SK-N-MC (cell line): ENCODE data around the gene FAM50B.
"Not testable (repeated sequence)": the region's sequence is repeated elsewhere in the genome, so short reads cannot be mapped to it uniquely, and the experiment has no call there.

Experiments used
- DNase-seq: peaks from one replicate; pipeline ENCODE4 v3.0.0-alpha.2; 2011; ENCODE audit warnings: low read depth, low spot score
- H3K27ac ChIP-seq: fragments of 200-600 bp; sonication (generic); 2 replicates; pipeline ENCODE4 v1.5.1; 2016; ENCODE audit warnings: mixed run types
- H3K36me3 ChIP-seq: fragments of 200-600 bp; sonication (generic); 2 replicates; pipeline ENCODE4 v1.6.1; 2017; ENCODE audit warnings: antibody characterized with exemption, low read length, mixed read lengths; ENCODE audit not compliant: insufficient read depth
- H3K4me3 ChIP-seq: fragments of 200-600 bp; sonication (generic); 2 replicates; pipeline ENCODE4 v1.5.1; 2016
- H3K9ac ChIP-seq: fragments of 200-600 bp; sonication (generic); 2 replicates; pipeline ENCODE4 v1.8.0; 2017; ENCODE audit warnings: mixed run types, mixed read lengths; ENCODE audit not compliant: insufficient read length
- H3K9me3 ChIP-seq: fragments of 200-600 bp; sonication (generic); 2 replicates; pipeline ENCODE4 v1.6.1; 2017; ENCODE audit warnings: low read depth, mild to moderate bottlenecking, antibody characterized with exemption, low read length, moderate library complexity, mixed read lengths
- EZH2 ChIP-seq: fragments of 200-600 bp; sonication (generic); IDR thresholded peaks from one replicate; pipeline ENCODE4 v1.6.1; 2017; ENCODE audit warnings: antibody characterized with exemption
- FOXP2 ChIP-seq: optimal IDR thresholded peaks from 2 replicates; pipeline ENCODE3; 2011; ENCODE audit warnings: mild to moderate bottlenecking, moderate library complexity; ENCODE audit not compliant: insufficient read depth; ENCODE audit errors: extremely low read length, control extremely low read depth
- POLR2AphosphoS5 ChIP-seq: IDR thresholded peaks from 2 replicates; pipeline ENCODE4 v1.6.1; 2012; ENCODE audit warnings: mild to moderate bottlenecking, low read depth, low read length, borderline replicate concordance

FAM50B gene

GRCh38 chr6:3862038-3862437, 12.9 kb downstream of the FAM50B start:
- Histone ChIP-seq H3K27ac (no peak overlapping the region), H3K36me3 (no peaks in the 10 kb centered on the region), H3K4me3 (no peak overlapping the region), H3K9ac (no peak overlapping the region), H3K9me3 (no peaks in the 10 kb centered on the region)
- no peak for DNase-seq
- TF ChIP-seq POLR2AphosphoS5: no peak
- TF ChIP-seq FOXP2: no peak
- TF ChIP-seq EZH2: no peak

GRCh38 chr6:3863322-3863721, 14.1 kb downstream of the FAM50B start:
- H3K27ac ChIP-seq: not testable (repeated sequence)

GRCh38 chr6:3865463-3865862, 16.3 kb downstream of the FAM50B start:
- no peak for DNase-seq
- H3K27ac ChIP-seq: no peak overlapping the region
- H3K4me3 ChIP-seq: no peak overlapping the region
- TF ChIP-seq FOXP2: no peak
- TF ChIP-seq POLR2AphosphoS5: no peak
- no peak for TF ChIP-seq EZH2
- H3K9me3 ChIP-seq: no peaks in the 10 kb centered on the region
- no peaks in the 10 kb centered on the region for H3K36me3 ChIP-seq
- no peak overlapping the region for H3K9ac ChIP-seq

More at GRCh38 chr6:3863322-3863721, 14.1 kb downstream of the FAM50B start:
- not testable (repeated sequence) for H3K36me3 ChIP-seq, H3K4me3 ChIP-seq, H3K9ac ChIP-seq, H3K9me3 ChIP-seq, DNase-seq

- Histone ChIP-seq H3K27ac (no peak overlapping the region), H3K36me3 (no peaks in the 10 kb centered on the region), H3K9me3 (no peaks in the 10 kb centered on the region), H3K9ac (no peak overlapping the region), H3K4me3 (no peak overlapping the region)
- DNase-seq: no peak
- TF ChIP-seq FOXP2: no peak
- TF ChIP-seq POLR2AphosphoS5: no peak
- no peak for TF ChIP-seq EZH2
These were observed 18.7 kb downstream of the FAM50B start for GRCh38 chr6:3867641-3868502.

GRCh38 chr6:3868544-3868943, 19.4 kb downstream of the FAM50B start:
- no peak for TF ChIP-seq POLR2AphosphoS5
- no peak for TF ChIP-seq EZH2
- TF ChIP-seq FOXP2: no peak
- H3K9ac ChIP-seq: no peak overlapping the region
- no peak overlapping the region for H3K4me3 ChIP-seq
- no peaks in the 10 kb centered on the region for H3K36me3 ChIP-seq
- no peaks in the 10 kb centered on the region for H3K9me3 ChIP-seq
- H3K27ac ChIP-seq: no peak overlapping the region
- DNase-seq: no peak

- Histone ChIP-seq H3K4me3 (no peak overlapping the region), H3K27ac (no peak overlapping the region), H3K9ac (no peak overlapping the region), H3K36me3 (no peaks in the 10 kb centered on the region), H3K9me3 (no peaks in the 10 kb centered on the region)
- DNase-seq: no peak
- TF ChIP-seq FOXP2 (no peak), EZH2 (no peak), POLR2AphosphoS5 (no peak)
These were observed 20.1 kb downstream of the FAM50B start for GRCh38 chr6:3869284-3869631.

- Histone ChIP-seq H3K9ac (no peak overlapping the region), H3K4me3 (no peak overlapping the region), H3K36me3 (no peaks in the 10 kb centered on the region), H3K27ac (no peak overlapping the region), H3K9me3 (no peaks in the 10 kb centered on the region)
- TF ChIP-seq POLR2AphosphoS5 (no peak), FOXP2 (no peak), EZH2 (no peak)
- DNase-seq: no peak
These were observed 20.7 kb downstream of the FAM50B start for GRCh38 chr6:3869632-3870527.

- no peak overlapping the region for H3K9ac ChIP-seq
- no peak for DNase-seq
- H3K27ac ChIP-seq: no peak overlapping the region
- H3K36me3 ChIP-seq: no peaks in the 10 kb centered on the region
- H3K9me3 ChIP-seq: no peaks in the 10 kb centered on the region
- H3K4me3 ChIP-seq: no peak overlapping the region
- TF ChIP-seq EZH2 (no peak), FOXP2 (no peak), POLR2AphosphoS5 (no peak)
These were observed 21.4 kb downstream of the FAM50B start for GRCh38 chr6:3870528-3870925.
